K562 (cell line): ENCODE data around the gene OGFR. TPM values are rescaled to one million over a fixed set of nuclear protein-coding genes. Genes with fewer than 3 reads are reported as not detected.
A peak's percentile ranks its signal among the peaks of the same experiment; 100 is the strongest.

Source experiments
- BMI1 ChIP-seq: fragments of 150-350 bp; IDR thresholded peaks from 2 replicates; pipeline ENCODE4 v1.6.1; 2014; ENCODE audit warnings: low read length
- BRCA1 ChIP-seq, 2 experiments: fragments of 450-650 bp in 1 of 2; sonication (generic) in 1 of 2; formaldehyde crosslinking in 1 of 2; IDR thresholded peaks; 2 replicates each; pipeline versions ENCODE4 v1.5.0 to v1.6.1; 2017 to 2020; ENCODE audit warnings: mild to moderate bottlenecking in 1 of 2, missing genetic modification reagents in 1 of 2
- ELF1 ChIP-seq: fragments of 200-800 bp; sonication (Bioruptor generic); IDR thresholded peaks from 2 replicates; pipeline ENCODE4 v1.6.1; 2016; ENCODE audit warnings: missing genetic modification characterization, missing compliant biosample characterization
- FOXM1 ChIP-seq, 2 experiments: fragments of 450-650 bp in 1 of 2; sonication (generic) in 1 of 2; formaldehyde crosslinking in 1 of 2; IDR thresholded peaks; 2 replicates each; pipeline versions ENCODE4 v1.6.1 to v1.9.0; 2017 to 2022; ENCODE audit warnings: low read depth in 2 of 2, mild to moderate bottlenecking in 2 of 2, missing genetic modification reagents in 1 of 2, moderate library complexity in 1 of 2
- HDAC8 ChIP-seq: fragments of 450-650 bp; IDR thresholded peaks from 2 replicates; pipeline ENCODE4 v1.6.1; 2016; ENCODE audit warnings: mild to moderate bottlenecking, missing genetic modification characterization, moderate library complexity, missing compliant biosample characterization
- MCM2 ChIP-seq: fragments of 450-650 bp; IDR thresholded peaks from 2 replicates; pipeline ENCODE4 v1.6.1; 2017; ENCODE audit warnings: low read depth, mild to moderate bottlenecking
- MLX ChIP-seq, 2 experiments: fragments of 450-650 bp in 1 of 2; sonication (generic) in 1 of 2; formaldehyde crosslinking; conservative IDR thresholded peaks; 2 replicates each; pipeline versions ENCODE4 v1.4.0 to v1.8.1; 2020 to 2022; ENCODE audit warnings: mild to moderate bottlenecking in 1 of 2, missing genetic modification reagents in 1 of 2
- NFE2L1 ChIP-seq: fragments of 450-650 bp; IDR thresholded peaks from 2 replicates; pipeline ENCODE4 v1.6.1; 2016; ENCODE audit warnings: missing genetic modification characterization, low read depth, mild to moderate bottlenecking, missing compliant biosample characterization, moderate library complexity, borderline replicate concordance
- NR4A1 ChIP-seq, 2 experiments: fragments of 250-450 bp in 1 of 2; fragments of 450-650 bp in 1 of 2; sonication (Bioruptor Pico) in 1 of 2; IDR thresholded peaks; 2 replicates each; pipeline versions ENCODE4 v1.4.0 to v1.6.1; 2016 to 2020; ENCODE audit warnings: mild to moderate bottlenecking in 2 of 2, missing compliant biosample characterization in 1 of 2, missing genetic modification characterization in 1 of 2, moderate library complexity in 1 of 2
- PRMT5 ChIP-seq: sonication (generic); formaldehyde crosslinking; IDR thresholded peaks from 2 replicates; pipeline ENCODE4 v1.5.0; 2020; ENCODE audit warnings: missing genetic modification reagents
- SMAD2 ChIP-seq: fragments of 150-350 bp; IDR thresholded peaks from 2 replicates; pipeline ENCODE4 v1.6.1; 2014; ENCODE audit warnings: low read depth, mild to moderate bottlenecking, low read length
- SMARCE1 ChIP-seq: fragments of 450-650 bp; IDR thresholded peaks from 2 replicates; pipeline ENCODE4 v1.7.1; 2016; ENCODE audit warnings: mild to moderate bottlenecking
- TCF3 ChIP-seq: sonication (generic); formaldehyde crosslinking; IDR thresholded peaks from 2 replicates; pipeline ENCODE4 v1.4.0; 2020; ENCODE audit warnings: mild to moderate bottlenecking, missing genetic modification reagents
- TEAD4 ChIP-seq, 2 experiments: sonication (generic) in 1 of 2; formaldehyde crosslinking in 1 of 2; IDR thresholded peaks; 2 replicates each; pipeline versions ENCODE4 v1.6.1 to v1.8.0; 2012 to 2022; ENCODE audit warnings: borderline replicate concordance in 1 of 2, inconsistent platforms in 1 of 2, low read length in 1 of 2, mild to moderate bottlenecking in 1 of 2, missing genetic modification reagents in 1 of 2
- USF1 ChIP-seq: sonication (generic); formaldehyde crosslinking; IDR thresholded peaks from 2 replicates; pipeline ENCODE4 v1.9.0; 2022; ENCODE audit warnings: mild to moderate bottlenecking, missing genetic modification reagents
- ZBTB17 ChIP-seq: fragments of 450-650 bp; formaldehyde crosslinking; IDR thresholded peaks from 2 replicates; pipeline ENCODE4 v1.4.0; 2020; ENCODE audit warnings: mild to moderate bottlenecking
- ZBTB49 ChIP-seq: sonication (generic); formaldehyde crosslinking; IDR thresholded peaks from 2 replicates; pipeline ENCODE4 v1.8.0; 2022; ENCODE audit warnings: missing genetic modification reagents, mild to moderate bottlenecking, borderline replicate concordance
- ZNF134 ChIP-seq: fragments of 250-450 bp; sonication (Bioruptor Pico); conservative IDR thresholded peaks from 2 replicates; pipeline ENCODE4 v1.4.0; 2020
- ZNF175 ChIP-seq: fragments of 200-800 bp; sonication (Bioruptor generic); IDR thresholded peaks from 2 replicates; pipeline ENCODE4 v1.6.1; 2016; ENCODE audit warnings: low read depth, mild to moderate bottlenecking, missing genetic modification characterization, missing compliant biosample characterization
- ZNF24 ChIP-seq: fragments of 450-650 bp; IDR thresholded peaks from 2 replicates; pipeline ENCODE4 v1.6.1; 2016
- ZNF431 ChIP-seq: sonication (generic); formaldehyde crosslinking; IDR thresholded peaks from 2 replicates; pipeline ENCODE4 v1.8.0; 2022; ENCODE audit warnings: mild to moderate bottlenecking, missing genetic modification reagents
- ZNF507 ChIP-seq: conservative IDR thresholded peaks from 2 replicates; pipeline ENCODE4 v1.6.1; 2017; ENCODE audit warnings: missing genetic modification characterization, missing compliant biosample characterization
- ZNF707 ChIP-seq: fragments of 250-450 bp; sonication (Bioruptor Pico); conservative IDR thresholded peaks from 2 replicates; pipeline ENCODE4 v1.8.0; 2022; ENCODE audit warnings: inconsistent platforms, mild to moderate bottlenecking, moderate library complexity
- polyA plus RNA-seq, 8 experiments: library from polyadenylated mRNA; depleted of rRNA in 4 of 8; stranded (reverse) in 5 of 8; unstranded in 3 of 8; fragments of >200 nt; fragmentation: Nextera tagmentation in 2 of 8; fragmentation: Illumina TruSeq in 1 of 8; extraction: Ambion mirVana in 2 of 8; extraction: Trizol in 1 of 8; gene quantifications; 2 replicates each; pipeline versions ENCODE4 v1.2.1 to v1.2.3, GENCODE V29; 2011 to 2014; ENCODE audit warnings: inconsistent platforms in 1 of 8, missing spikeins in 1 of 8
- total RNA-seq, 7 experiments: library from RNA; depleted of rRNA in 6 of 7; stranded (reverse); fragments of >200 nt in 6 of 7; fragmentation: Illumina TruSeq in 2 of 7; extraction: Trizol in 2 of 7; gene quantifications; 2 replicates each; pipeline versions ENCODE4 v1.2.1 to v1.2.3, GENCODE V29; 2011 to 2021; ENCODE audit warnings: low replicate concordance in 1 of 7

Gene OGFR
- total and polyA plus RNA-seq, 9 of the 15 experiments (the other 6 are each of a cell fraction or from before 2014, with no cell fraction given) = 0.39 to 56.3 (median 17.5) TPM

GRCh38 chr20:62838128-62838891, 33.7 kb downstream of the OGFR start (continued):
- no peak for TF ChIP-seq ZBTB49 (CRISPR knock-in tag)
- TF ChIP-seq USF1 = peak; percentile 13; the same call in 1 of the 2 replicates
- TF ChIP-seq ZNF507 (tag) = no peak
- TF ChIP-seq BRCA1 (IDR thresholded peaks at IDR 0.05) = no peak
- no peak for TF ChIP-seq BRCA1 (CRISPR knock-in tag; IDR thresholded peaks at IDR 0.05)
- 0 out of 2 replicates have a peak, but pooled peaks have one; percentile 15 for TF ChIP-seq ZBTB17 (CRISPR knock-in tag)
- TF ChIP-seq MCM2 = no peak
- no peak for TF ChIP-seq FOXM1 (IDR thresholded peaks at IDR 0.05; ENCODE audit: low read depth)
- TF ChIP-seq FOXM1 (CRISPR knock-in tag; IDR thresholded peaks at IDR 0.05; ENCODE audit: low read depth) = no peak
- no peak for TF ChIP-seq ZNF24
- no peak for TF ChIP-seq PRMT5 (CRISPR knock-in tag)
- TF ChIP-seq NR4A1 (CRISPR knock-in tag; IDR thresholded peaks at IDR 0.05) = no peak
- TF ChIP-seq NR4A1 (tag; IDR thresholded peaks at IDR 0.05) = peak; percentile 68; the same call in 1 of the 2 replicates
- TF ChIP-seq TCF3 (CRISPR knock-in tag) = no peak
- peak; percentile 81 for TF ChIP-seq ZNF175 (CRISPR knock-in tag)
- TF ChIP-seq ZNF134 (CRISPR knock-in tag) = peak; percentile 53; the same call in 1 of the 2 replicates
- TF ChIP-seq SMAD2 = no peak
- no peak for TF ChIP-seq TEAD4 (IDR thresholded peaks at IDR 0.05; ENCODE audit: low read length)
- TF ChIP-seq TEAD4 (CRISPR knock-in tag; IDR thresholded peaks at IDR 0.05; ENCODE audit: borderline replicate concordance) = no peak
- no peak for TF ChIP-seq ZNF431 (CRISPR knock-in tag)
- TF ChIP-seq SMARCE1 = no peak
- TF ChIP-seq HDAC8 = no peak
- TF ChIP-seq NFE2L1 (tag) = no peak
- TF ChIP-seq ELF1 (tag) = no peak
- no peak for TF ChIP-seq ZNF707 (CRISPR knock-in tag)
- TF ChIP-seq BMI1 = no peak
- no peak for TF ChIP-seq MLX (CRISPR knock-in tag; conservative IDR thresholded peaks at IDR 0.05)
